ENCODE results near the gene MOK. TPM values are rescaled to one million over a fixed set of nuclear protein-coding genes. Genes with fewer than 3 reads are reported as not detected.

MOK gene
- total RNA-seq, 3 donors from 2014 or later (not counting 1 experiment from before 2014, with no cell fraction given) = 3.9 to 6.5 (median 4.7) TPM

DNA sequence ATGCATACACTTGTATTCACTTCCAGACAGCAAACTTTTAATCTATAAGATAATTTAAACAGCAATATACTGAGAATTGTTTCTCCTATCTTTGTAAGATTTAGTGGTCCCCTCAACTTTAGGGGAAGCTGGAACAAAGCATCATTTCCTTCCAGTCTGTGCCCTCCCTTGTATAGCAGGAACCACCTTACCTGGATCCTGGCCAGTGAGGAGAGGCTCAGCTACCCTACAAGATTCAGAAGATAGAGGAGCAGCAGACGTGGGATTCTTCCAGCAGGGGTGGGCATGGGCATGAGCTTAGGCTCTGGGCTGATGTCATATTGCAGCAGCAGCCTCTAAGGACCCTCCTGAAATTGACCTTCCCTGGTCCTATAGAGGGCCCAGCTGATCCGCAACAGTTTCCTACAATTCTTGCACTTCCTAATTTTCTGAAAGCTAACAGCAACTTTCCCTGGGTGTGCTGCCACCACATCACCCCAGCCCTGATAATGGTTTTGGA is 21.3 kb downstream of the MOK start:
- Mint-ChIP-seq H3K4me3 (no peak overlapping the region), H3K27ac (no peak overlapping the region), H3K9me3 (no peaks in the 10 kb centered on the region), H3K36me3 (no peaks in the 10 kb centered on the region), H3K27me3 (ENCODE audit: low read depth in 2 of 2) (no peaks in the 10 kb centered on the region), H3K4me1 (no peaks in the 10 kb centered on the region)
- no peaks in the 10 kb centered on the region for H3K9me3 ChIP-seq (ENCODE audit: control insufficient read depth, insufficient read depth, low read length)
- no peaks in the 10 kb centered on the region for H3K4me1 ChIP-seq (ENCODE audit: control insufficient read depth, insufficient read depth, low read length)
- H3K4me3 ChIP-seq (ENCODE audit: low read length) = no peak overlapping the region
- intact Hi-C loops (cut with micrococcal nuclease) = no loop called here
- DNase-seq (no peak), ATAC-seq (no peak)
- WGBS (ENCODE audit: insufficient coverage) = 61% methylated on average over 2 of the region's 2 CpGs
- H3K27ac ChIP-seq (ENCODE audit: low read length) = no peak overlapping the region
- no peaks in the 10 kb centered on the region for H3K36me3 ChIP-seq (ENCODE audit: control insufficient read depth, insufficient read depth, low read length)
- no peaks in the 10 kb centered on the region for H3K27me3 ChIP-seq (ENCODE audit: control insufficient read depth, insufficient read depth, low read length)
- TF ChIP-seq, protein P1, sequence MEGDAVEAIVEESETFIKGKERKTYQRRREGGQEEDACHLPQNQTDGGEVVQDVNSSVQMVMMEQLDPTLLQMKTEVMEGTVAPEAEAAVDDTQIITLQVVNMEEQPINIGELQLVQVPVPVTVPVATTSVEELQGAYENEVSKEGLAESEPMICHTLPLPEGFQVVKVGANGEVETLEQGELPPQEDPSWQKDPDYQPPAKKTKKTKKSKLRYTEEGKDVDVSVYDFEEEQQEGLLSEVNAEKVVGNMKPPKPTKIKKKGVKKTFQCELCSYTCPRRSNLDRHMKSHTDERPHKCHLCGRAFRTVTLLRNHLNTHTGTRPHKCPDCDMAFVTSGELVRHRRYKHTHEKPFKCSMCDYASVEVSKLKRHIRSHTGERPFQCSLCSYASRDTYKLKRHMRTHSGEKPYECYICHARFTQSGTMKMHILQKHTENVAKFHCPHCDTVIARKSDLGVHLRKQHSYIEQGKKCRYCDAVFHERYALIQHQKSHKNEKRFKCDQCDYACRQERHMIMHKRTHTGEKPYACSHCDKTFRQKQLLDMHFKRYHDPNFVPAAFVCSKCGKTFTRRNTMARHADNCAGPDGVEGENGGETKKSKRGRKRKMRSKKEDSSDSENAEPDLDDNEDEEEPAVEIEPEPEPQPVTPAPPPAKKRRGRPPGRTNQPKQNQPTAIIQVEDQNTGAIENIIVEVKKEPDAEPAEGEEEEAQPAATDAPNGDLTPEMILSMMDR (IDR thresholded peaks at IDR 0.05) = no peak

- 93% methylated on average over 8 of the region's 9 CpGs for WGBS (ENCODE audit: insufficient coverage)
- H3K4me3 Mint-ChIP-seq = no peak overlapping the region
- H3K27me3 Mint-ChIP-seq (ENCODE audit: low read depth in 2 of 2) = no peaks in the 10 kb centered on the region
Observed at GRCh38 chr14:102282751-102283465, 22.1 kb downstream of the MOK start.

DNA sequence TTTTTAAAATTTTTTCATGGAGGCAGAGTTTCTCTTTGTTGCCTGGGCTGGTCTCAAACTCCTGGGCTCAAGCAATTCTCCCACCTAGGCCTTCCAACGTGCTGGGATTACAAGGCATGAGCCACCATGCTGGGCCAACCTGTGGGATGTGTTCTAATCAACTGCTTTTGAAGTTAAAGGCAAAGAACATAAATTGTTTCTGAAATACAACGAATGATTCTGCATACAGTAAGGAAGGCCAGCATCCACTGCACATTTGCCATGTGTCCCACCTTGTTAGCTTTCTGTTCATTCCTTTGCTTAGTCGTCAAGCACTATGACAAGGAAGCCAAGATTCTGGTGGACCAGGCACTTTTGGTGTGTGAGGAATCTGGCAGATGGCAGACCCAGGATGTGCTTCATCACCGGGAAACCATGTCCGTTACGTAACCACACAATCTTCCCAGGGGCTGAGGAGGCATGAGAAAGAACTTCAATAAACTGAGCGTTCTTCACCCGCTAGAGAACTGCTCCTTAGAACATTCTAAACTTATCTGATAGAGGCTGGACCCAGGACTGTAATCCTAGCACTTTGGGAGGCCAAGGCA is 24.5 kb downstream of the MOK start:
- no peaks in the 10 kb centered on the region for H3K27me3 Mint-ChIP-seq (ENCODE audit: low read depth in 2 of 2)
- no peak for DNase-seq
- Histone ChIP-seq H3K27ac (ENCODE audit: low read length) (no peak overlapping the region), H3K27me3 (ENCODE audit: control insufficient read depth, insufficient read depth, low read length) (no peaks in the 10 kb centered on the region), H3K4me3 (ENCODE audit: low read length) (no peak overlapping the region), H3K9me3 (ENCODE audit: control insufficient read depth, insufficient read depth, low read length) (no peaks in the 10 kb centered on the region), H3K4me1 (ENCODE audit: control insufficient read depth, insufficient read depth, low read length) (no peaks in the 10 kb centered on the region), H3K36me3 (ENCODE audit: control insufficient read depth, insufficient read depth, low read length) (no peaks in the 10 kb centered on the region)
- WGBS (ENCODE audit: insufficient coverage) = 87% methylated on average over 8 of the region's 8 CpGs
- no peak overlapping the region for H3K4me3 Mint-ChIP-seq
- no peaks in the 10 kb centered on the region for H3K9me3 Mint-ChIP-seq
- no peak overlapping the region for H3K27ac Mint-ChIP-seq
- intact Hi-C loops (cut with micrococcal nuclease) = no loop called here
- no peaks in the 10 kb centered on the region for H3K4me1 Mint-ChIP-seq
- TF ChIP-seq, protein P1 (IDR thresholded peaks at IDR 0.05) = no peak
- no peak for ATAC-seq
- H3K36me3 Mint-ChIP-seq = no peaks in the 10 kb centered on the region

More at GRCh38 chr14:102282751-102283465, 22.1 kb downstream of the MOK start:
- no peak overlapping the region for H3K27ac Mint-ChIP-seq
- no peaks in the 10 kb centered on the region for H3K36me3 Mint-ChIP-seq
- intact Hi-C loops (cut with micrococcal nuclease) = no loop called here
- H3K9me3 Mint-ChIP-seq = no peaks in the 10 kb centered on the region
- Histone ChIP-seq H3K9me3 (ENCODE audit: control insufficient read depth, insufficient read depth, low read length) (no peaks in the 10 kb centered on the region), H3K4me1 (ENCODE audit: control insufficient read depth, insufficient read depth, low read length) (no peaks in the 10 kb centered on the region), H3K36me3 (ENCODE audit: control insufficient read depth, insufficient read depth, low read length) (no peaks in the 10 kb centered on the region), H3K27me3 (ENCODE audit: control insufficient read depth, insufficient read depth, low read length) (no peaks in the 10 kb centered on the region), H3K4me3 (ENCODE audit: low read length) (no peak overlapping the region), H3K27ac (ENCODE audit: low read length) (no peak overlapping the region)
- ATAC-seq = no peak
- TF ChIP-seq, protein P1 (IDR thresholded peaks at IDR 0.05) = no peak
- H3K4me1 Mint-ChIP-seq = no peaks in the 10 kb centered on the region
- no peak for DNase-seq

All from natural killer cell (primary cell).